H1 (cell line): Measurements from ENCODE around the gene LPAR2. TPM values are rescaled to one million over a fixed set of nuclear protein-coding genes. Genes with fewer than 3 reads are reported as not detected.

Source experiments
- CTCF ChIA-PET: fragments of 300-600 bp; sonication (Branson Sonifier 250); formaldehyde crosslinking; loops from one replicate; lab custom pipeline; 2021; ENCODE audit not compliant: partially characterized antibody; lab: Charles Lee
- POLR2A ChIA-PET: fragments of 300-600 bp; sonication (Branson Sonifier 250); formaldehyde crosslinking; loops from one replicate; lab custom pipeline; 2021; ENCODE audit warnings: inconsistent platforms; ENCODE audit not compliant: partially characterized antibody; lab: Charles Lee
- DNase-seq, 2 experiments: peaks; one replicate each; pipeline versions ENCODE4 v3.0.0 to v3.0.0-alpha.2; 2010 to 2022; ENCODE audit warnings: low spot score in 2 of 2, low read depth in 1 of 2, mixed read lengths in 1 of 2
- FAIRE-seq: peaks from 2 replicates; lab custom pipeline; 2011; peaks lifted over from hg19 to GRCh38; lab: Jason Lieb, UNC
- H2AFZ ChIP-seq: 2 replicates; pipeline ENCODE4 v1.8.1; 2012; ENCODE audit warnings: low read length, inconsistent platforms
- H2AK5ac ChIP-seq: 2 replicates; pipeline ENCODE4 v1.6.1; 2013; ENCODE audit warnings: low read depth, low read length
- H2BK120ac ChIP-seq: replicated peaks from 2 replicates; pipeline ENCODE3; 2013; ENCODE audit warnings: low read depth, low read length, inconsistent platforms
- H2BK12ac ChIP-seq: 2 replicates; pipeline ENCODE4 v1.6.1; 2013; ENCODE audit warnings: low read depth, low read length
- H2BK15ac ChIP-seq: 2 replicates; pipeline ENCODE4 v1.6.1; 2013; ENCODE audit warnings: low read length
- H2BK20ac ChIP-seq: 2 replicates; pipeline ENCODE4 v1.6.1; 2013; ENCODE audit warnings: low read length
- H2BK5ac ChIP-seq: 2 replicates; pipeline ENCODE4 v1.6.1; 2013; ENCODE audit warnings: low read depth, low read length
- H3K14ac ChIP-seq: 2 replicates; pipeline ENCODE4 v1.6.1; 2013; ENCODE audit warnings: inconsistent platforms; ENCODE audit not compliant: insufficient read length
- H3K18ac ChIP-seq: 2 replicates; pipeline ENCODE4 v1.6.1; 2013; ENCODE audit warnings: low read length; ENCODE audit errors: extremely low read depth
- H3K23ac ChIP-seq: 2 replicates; pipeline ENCODE4 v1.6.1; 2013; ENCODE audit warnings: inconsistent platforms; ENCODE audit not compliant: insufficient read length
- H3K23me2 ChIP-seq: 2 replicates; pipeline ENCODE4 v1.6.1; 2013; ENCODE audit warnings: low read depth, low read length
- H3K27ac ChIP-seq: 2 replicates; pipeline ENCODE4 v1.6.1; 2011; ENCODE audit warnings: low read depth, low read length, inconsistent platforms
- H3K27me3 ChIP-seq, 4 experiments: replicated peaks in 1 of 4; 1 replicate in 1 of 4; 2 replicates in 3 of 4; pipeline versions ENCODE4 v1.6.1 to v1.8.1; 2011 to 2013; ENCODE audit warnings: low read length in 3 of 4, mild to moderate bottlenecking in 3 of 4, inconsistent platforms in 2 of 4, mixed read lengths in 2 of 4, moderate library complexity in 1 of 4; ENCODE audit not compliant: control insufficient read depth in 3 of 4, insufficient read depth in 3 of 4; ENCODE audit errors: extremely low read depth in 1 of 4
- H3K36me3 ChIP-seq, 4 experiments: 2 replicates each; pipeline versions ENCODE4 v1.6.1 to v1.8.1; 2011 to 2013; ENCODE audit warnings: mild to moderate bottlenecking in 4 of 4, low read length in 3 of 4, moderate library complexity in 2 of 4, control low read depth in 1 of 4, inconsistent platforms in 1 of 4; ENCODE audit not compliant: insufficient read depth in 4 of 4, control insufficient read depth in 2 of 4
- H3K4ac ChIP-seq: replicated peaks from 2 replicates; pipeline ENCODE3; 2013; ENCODE audit warnings: low read length, low read depth, mixed read lengths, inconsistent platforms; ENCODE audit not compliant: insufficient read length
- H3K4me1 ChIP-seq, 4 experiments: replicated peaks in 1 of 4; 1 replicate in 1 of 4; 2 replicates in 3 of 4; pipeline versions ENCODE4 v1.6.1 to v1.8.1; 2011 to 2013; ENCODE audit warnings: low read length in 3 of 4, inconsistent platforms in 2 of 4, mixed read lengths in 1 of 4; ENCODE audit not compliant: insufficient read depth in 4 of 4, control insufficient read depth in 3 of 4
- H3K4me2 ChIP-seq, 2 experiments: 2 replicates each; pipeline versions ENCODE4 v1.6.1 to v1.8.1; 2011 to 2013; ENCODE audit warnings: low read depth in 2 of 2, low read length in 2 of 2, control low read depth in 1 of 2, inconsistent platforms in 1 of 2, mild to moderate bottlenecking in 1 of 2; ENCODE audit not compliant: insufficient read depth in 1 of 2
- H3K4me3 ChIP-seq, 4 experiments: fragments of 200-600, 300-600 bp in 1 of 4; sonication (generic), shearing (Covaris generic), sonication (Bioruptor Twin) in 1 of 4; 2 replicates each; pipeline versions ENCODE4 v1.5.1 to v1.8.1; 2011 to 2016; ENCODE audit warnings: low read length in 4 of 4, low read depth in 3 of 4, control low read depth in 2 of 4, inconsistent platforms in 2 of 4, mild to moderate bottlenecking in 2 of 4, mixed read lengths in 1 of 4, moderate library complexity in 1 of 4; ENCODE audit not compliant: insufficient read depth in 2 of 4; ENCODE audit errors: extremely low read depth in 1 of 4
- H3K56ac ChIP-seq: replicated peaks from 2 replicates; pipeline ENCODE3; 2013; ENCODE audit warnings: low read depth, mild to moderate bottlenecking, mixed read lengths, low read length, inconsistent platforms; ENCODE audit not compliant: insufficient read length
- H3K79me1 ChIP-seq: 2 replicates; pipeline ENCODE4 v1.6.1; 2013; ENCODE audit warnings: low read depth, low read length, control low read depth
- H3K79me2 ChIP-seq, 2 experiments: 2 replicates each; pipeline versions ENCODE4 v1.6.1 to v1.8.1; 2012 to 2013; ENCODE audit warnings: low read length in 2 of 2, mild to moderate bottlenecking in 2 of 2, inconsistent platforms in 1 of 2; ENCODE audit not compliant: insufficient read depth in 2 of 2, control insufficient read depth in 1 of 2
- H3K9ac ChIP-seq, 4 experiments: replicated peaks in 1 of 4; 1 replicate in 1 of 4; 2 replicates in 3 of 4; pipeline versions ENCODE4 v1.6.1 to v1.8.1; 2011 to 2013; ENCODE audit warnings: low read depth in 3 of 4, low read length in 3 of 4, control low read depth in 2 of 4, mild to moderate bottlenecking in 2 of 4, moderate library complexity in 2 of 4, inconsistent platforms in 1 of 4; ENCODE audit errors: extremely low read depth in 1 of 4
- H3K9me3 ChIP-seq, 2 experiments: 2 replicates each; pipeline versions ENCODE4 v1.6.1 to v1.8.1; 2012 to 2013; ENCODE audit warnings: mild to moderate bottlenecking in 2 of 2, moderate library complexity in 2 of 2, control low read depth in 1 of 2, inconsistent platforms in 1 of 2, low read depth in 1 of 2, low read length in 1 of 2, mixed read lengths in 1 of 2; ENCODE audit not compliant: insufficient read depth in 2 of 2
- H4K20me1 ChIP-seq, 2 experiments: replicated peaks in 1 of 2; 2 replicates each; pipeline versions ENCODE3 to v1.8.1; 2011 to 2013; ENCODE audit warnings: inconsistent platforms in 2 of 2, low read length in 2 of 2, mild to moderate bottlenecking in 1 of 2; ENCODE audit not compliant: insufficient read depth in 2 of 2, control insufficient read depth in 1 of 2
- H4K5ac ChIP-seq: 2 replicates; pipeline ENCODE4 v1.6.1; 2013; ENCODE audit warnings: low read length, low read depth, mixed read lengths, inconsistent platforms; ENCODE audit not compliant: insufficient read length
- H4K8ac ChIP-seq: 2 replicates; pipeline ENCODE4 v1.8.0; 2013; ENCODE audit warnings: mild to moderate bottlenecking, moderate library complexity, low read length, inconsistent platforms; ENCODE audit not compliant: insufficient read depth; ENCODE audit errors: extremely low read depth
- H4K91ac ChIP-seq: replicated peaks from 2 replicates; pipeline ENCODE3; 2013; ENCODE audit warnings: low read length, mixed read lengths, inconsistent platforms; ENCODE audit not compliant: insufficient read length
- ZNF274 ChIP-seq: IDR thresholded peaks from 2 replicates; pipeline ENCODE4 v1.7.0; 2012; ENCODE audit warnings: low read length, borderline replicate concordance; ENCODE audit errors: extremely low read depth
- WGBS, 2 experiments: shearing (Covaris generic) in 1 of 2; methylation state at CpG; one replicate each; pipeline versions ENCODE4 v1.1.6 to v1.1.7; 2013 to 2015; ENCODE audit warnings: low lambda C conversion rate in 2 of 2, mixed read lengths in 2 of 2, inconsistent platforms in 1 of 2, low coverage in 1 of 2, missing lambda C conversion rate in 1 of 2; ENCODE audit not compliant: insufficient replicate concordance in 2 of 2, insufficient coverage in 1 of 2, insufficient read length in 1 of 2; ENCODE audit errors: extremely low coverage in 1 of 2, missing lambda C conversion rate in 1 of 2; 5-methylcytosine and 5-hydroxymethylcytosine counted together
- polyA plus RNA-seq, 7 experiments: library from polyadenylated mRNA; depleted of rRNA in 3 of 7; stranded (reverse) in 5 of 7; unstranded in 2 of 7; fragments of >200 nt in 5 of 7; fragments of 200-250 nt in 2 of 7; gene quantifications; 1 replicate in 5 of 7; 2 replicates in 1 of 7; 4 replicates in 1 of 7; pipeline versions ENCODE4 v1.2.1 to v1.2.3, GENCODE V29; 2011 to 2013; ENCODE audit warnings: missing spikeins in 2 of 7, mixed read lengths in 2 of 7
- total RNA-seq: library from RNA; stranded (reverse); fragmentation: NEBNext Ultra II Directional; extraction: Animal tissue kit (Norgen Biotek cat#: 25700); gene quantifications from 2 replicates; pipeline ENCODE4 v1.2.1, GENCODE V29; 2021

The LPAR2 gene
- total and polyA plus RNA-seq, 2 of the 8 experiments (the other 6 are each of a cell fraction or from before 2014, with no cell fraction given), result 47.6 to 70.2 TPM

DNA sequence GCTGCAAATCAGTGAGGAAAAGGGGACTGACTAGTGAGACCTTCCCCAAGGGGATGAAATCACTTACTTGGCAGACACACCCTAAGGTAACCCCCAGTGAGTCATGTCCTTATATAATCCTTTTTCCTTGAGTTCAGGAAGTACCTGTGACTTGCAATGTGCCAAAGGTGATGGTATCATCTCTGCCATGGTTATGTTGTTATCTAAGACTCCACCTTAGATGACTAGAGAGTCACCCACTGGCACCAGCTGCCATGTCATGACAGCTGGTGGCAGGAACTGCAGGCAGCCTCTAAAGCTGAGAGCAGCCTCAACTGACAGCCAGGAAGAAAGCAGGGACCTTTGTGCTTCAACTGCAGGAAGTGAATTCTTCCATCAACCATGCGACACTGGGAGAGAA, 22.0 kb downstream of the LPAR2 start:
- Histone ChIP-seq H3K56ac (no peak overlapping the region), H3K23me2 (no peaks in the 10 kb centered on the region), H2BK5ac (no peak overlapping the region), H3K4me3 (no peak overlapping the region), H3K4ac (no peak overlapping the region), H2BK20ac (no peak overlapping the region), H3K9ac (no peak overlapping the region), H4K91ac (no peak overlapping the region), H3K9me3 (no peaks in the 10 kb centered on the region), H3K79me1 (no peaks in the 10 kb centered on the region), H2BK120ac (no peak overlapping the region), H3K36me3 (no peaks in the 10 kb centered on the region), H4K20me1 (no peaks in the 10 kb centered on the region), H4K8ac (no peak overlapping the region), H3K27me3 (no peaks in the 10 kb centered on the region), H3K23ac (no peak overlapping the region), H3K14ac (no peak overlapping the region), H4K5ac (no peak overlapping the region), H3K79me2 (no peaks in the 10 kb centered on the region), H2AFZ (no peak overlapping the region), H3K4me1 (peaks cover 2 to 11% (median 4%) of the 10 kb centered on the region in 4 experiments; a peak in 6 of 7 replicates), H2BK12ac (no peak overlapping the region), H2AK5ac (no peak overlapping the region), H2BK15ac (no peak overlapping the region), H3K18ac (no peak overlapping the region), H3K4me2 (no peak overlapping the region), H3K27ac (no peak overlapping the region)
- WGBS, 2 experiments, result 87% methylated on average over 1 of the region's 1 CpG; no CpG with 5 or more reads in 1 of the 2 experiments
- ChIA-PET POLR2A (no interaction called here), CTCF (interaction anchor here (1.3 to 1.6 kb wide), 3 partner anchors 32 to 45 kb away, joined by 4 to 6 read pairs (median 4); partner anchors contain the start of gene GMIP)
- FAIRE-seq (no peak), DNase-seq (no peak)
- TF ChIP-seq ZNF274, result no peak
